Fibroblast of pulmonary artery (primary cell): Measurements from ENCODE around the gene TWIST2.
A peak's percentile ranks its signal among the peaks of the same experiment; 100 is the strongest.

Source experiments
- DNase-seq: peaks from one replicate; pipeline ENCODE4 v3.0.0-alpha.2; 2010; ENCODE audit warnings: low read depth
- H3K4me3 ChIP-seq: replicated peaks from 2 replicates; pipeline ENCODE4 v1.5.1; 2011; ENCODE audit warnings: low read depth, mild to moderate bottlenecking, control low read depth, low read length, moderate library complexity
- CTCF ChIP-seq: IDR thresholded peaks from 2 replicates; pipeline ENCODE4 v1.5.1; 2011; ENCODE audit warnings: mild to moderate bottlenecking, control low read depth, low read length, inconsistent platforms; ENCODE audit errors: missing control alignments

The TWIST2 gene

GRCh38 chr2:238818561-238818960 is 29.3 kb upstream of the TWIST2 start:
- TF ChIP-seq CTCF, result no peak
- DNase-seq, result peak; percentile 16
- H3K4me3 ChIP-seq, result no peak overlapping the region

GRCh38 chr2:238820197-238820596 is 27.7 kb upstream of the TWIST2 start:
- TF ChIP-seq CTCF, result no peak
- no peak for DNase-seq
- no peak overlapping the region for H3K4me3 ChIP-seq

- peak; percentile 17 for DNase-seq
- no peak overlapping the region for H3K4me3 ChIP-seq
- no peak for TF ChIP-seq CTCF
Measured at GRCh38 chr2:238820916-238821315, 27.0 kb upstream of the TWIST2 start.

GRCh38 chr2:238821391-238821790 is 26.5 kb upstream of the TWIST2 start:
- DNase-seq, result peak; percentile 56
- H3K4me3 ChIP-seq, result no peak overlapping the region
- TF ChIP-seq CTCF, result no peak

- DNase-seq, result no peak
- H3K4me3 ChIP-seq, result no peak overlapping the region
- TF ChIP-seq CTCF, result no peak
Measured at GRCh38 chr2:238821944-238822670, 25.8 kb upstream of the TWIST2 start.

GRCh38 chr2:238822955-238823354 is 24.9 kb upstream of the TWIST2 start:
- H3K4me3 ChIP-seq, result no peak overlapping the region
- no peak for TF ChIP-seq CTCF
- no peak for DNase-seq

GRCh38 chr2:238831177-238831576 is 16.7 kb upstream of the TWIST2 start:
- no peak for TF ChIP-seq CTCF
- no peak for DNase-seq
- H3K4me3 ChIP-seq, result no peak overlapping the region
